Mammary epithelial cell (primary cell): ENCODE results near the gene SMIM22.

Experiments used
- EZH2 ChIP-seq: IDR thresholded peaks from 2 replicates; pipeline ENCODE4 v1.6.1; 2012; ENCODE audit warnings: low read length, inconsistent platforms, borderline replicate concordance
- TF ChIP-seq, protein P1 (sequence below), 2 donors: IDR thresholded peaks in 1 of 2; conservative IDR thresholded peaks in 1 of 2; 2 replicates each; pipeline ENCODE4 v1.5.1; 2011 to 2012; ENCODE audit warnings: inconsistent platforms in 2 of 2, low read length in 2 of 2, mild to moderate bottlenecking in 2 of 2, control low read depth in 1 of 2, low read depth in 1 of 2; ENCODE audit not compliant: insufficient read depth in 1 of 2; ENCODE audit errors: extremely low read depth in 1 of 2

DNA sequence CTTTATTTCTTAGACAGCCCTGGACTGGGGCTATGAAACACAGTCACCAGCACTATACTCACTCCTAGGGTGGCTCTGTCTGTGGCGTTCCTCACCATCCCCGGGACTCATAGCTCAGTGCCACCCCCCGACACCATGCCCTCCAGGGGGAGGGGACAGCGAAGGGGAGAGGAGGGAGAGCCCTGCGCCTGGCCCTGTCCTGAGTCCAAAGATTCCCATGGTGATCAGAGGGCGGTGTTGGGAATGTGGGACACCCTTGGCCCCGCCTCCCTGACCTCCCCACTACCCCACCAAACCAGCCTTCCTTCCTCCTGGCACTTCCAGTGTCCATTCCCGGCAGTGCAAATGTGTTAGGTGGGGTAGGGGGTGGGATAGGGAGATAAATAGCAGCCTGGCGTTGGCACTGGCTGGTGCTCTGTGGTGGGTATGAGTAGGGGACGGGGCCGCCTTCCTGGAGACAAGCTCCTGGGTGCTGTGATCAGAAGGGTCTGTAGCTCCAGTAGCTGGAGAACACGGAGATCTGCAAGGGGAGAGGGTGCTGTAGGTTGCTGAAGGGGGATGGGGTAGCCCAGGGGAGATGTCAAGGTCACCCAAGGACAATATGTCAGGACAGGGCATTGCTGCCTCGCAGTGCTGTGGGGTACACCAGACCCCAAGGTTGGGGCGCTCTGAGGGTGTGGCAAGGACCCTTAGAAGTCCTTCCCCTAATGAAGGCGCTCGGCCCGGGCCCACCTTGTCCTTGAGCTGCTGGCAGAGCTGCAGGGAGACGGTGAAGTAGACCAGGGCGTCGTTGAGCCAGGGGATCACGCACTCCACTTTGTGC is 2.0 kb downstream of the SMIM22 start:
- TF ChIP-seq, protein P1, sequence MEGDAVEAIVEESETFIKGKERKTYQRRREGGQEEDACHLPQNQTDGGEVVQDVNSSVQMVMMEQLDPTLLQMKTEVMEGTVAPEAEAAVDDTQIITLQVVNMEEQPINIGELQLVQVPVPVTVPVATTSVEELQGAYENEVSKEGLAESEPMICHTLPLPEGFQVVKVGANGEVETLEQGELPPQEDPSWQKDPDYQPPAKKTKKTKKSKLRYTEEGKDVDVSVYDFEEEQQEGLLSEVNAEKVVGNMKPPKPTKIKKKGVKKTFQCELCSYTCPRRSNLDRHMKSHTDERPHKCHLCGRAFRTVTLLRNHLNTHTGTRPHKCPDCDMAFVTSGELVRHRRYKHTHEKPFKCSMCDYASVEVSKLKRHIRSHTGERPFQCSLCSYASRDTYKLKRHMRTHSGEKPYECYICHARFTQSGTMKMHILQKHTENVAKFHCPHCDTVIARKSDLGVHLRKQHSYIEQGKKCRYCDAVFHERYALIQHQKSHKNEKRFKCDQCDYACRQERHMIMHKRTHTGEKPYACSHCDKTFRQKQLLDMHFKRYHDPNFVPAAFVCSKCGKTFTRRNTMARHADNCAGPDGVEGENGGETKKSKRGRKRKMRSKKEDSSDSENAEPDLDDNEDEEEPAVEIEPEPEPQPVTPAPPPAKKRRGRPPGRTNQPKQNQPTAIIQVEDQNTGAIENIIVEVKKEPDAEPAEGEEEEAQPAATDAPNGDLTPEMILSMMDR (conservative IDR thresholded peaks at IDR 0.05 in 1 of 2, IDR thresholded peaks at IDR 0.05 in 1 of 2; ENCODE audit: extremely low read depth in 1 of 2, insufficient read depth in 1 of 2, low read depth in 1 of 2, low read length in 2 of 2), result no peak
- TF ChIP-seq EZH2, result no peak
